ENCODE data around the gene NOTUM.
A peak's percentile ranks its signal among the peaks of the same experiment; 100 is the strongest.

NOTUM gene

DNA sequence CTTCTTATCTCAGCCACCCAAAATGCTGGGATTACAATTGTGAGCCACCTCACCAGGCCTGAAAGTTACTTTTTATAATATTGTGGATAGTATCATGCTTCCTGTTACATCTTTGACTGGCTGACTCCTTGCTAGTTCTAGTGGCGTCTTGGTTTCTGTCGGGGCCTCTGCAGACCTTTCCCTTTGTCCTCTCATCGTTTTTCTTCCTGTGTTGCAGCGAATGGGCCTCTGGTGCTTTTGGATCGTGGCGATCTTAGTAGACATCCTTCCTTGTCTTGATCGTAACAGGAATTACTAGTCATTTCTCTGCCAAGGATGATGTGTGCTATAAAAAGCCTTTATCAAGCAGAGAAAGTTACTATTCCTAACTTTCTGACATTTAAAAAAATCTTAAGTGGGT is 37.2 kb upstream of the NOTUM start:
- no peak overlapping the region for H3K4ac ChIP-seq (ENCODE audit: low read depth, low read length)
- no peak overlapping the region for H2BK5ac ChIP-seq (ENCODE audit: low read depth, low read length, poor library complexity)
- H2AFZ ChIP-seq (ENCODE audit: insufficient read depth, low read length, poor library complexity), result no peak overlapping the region
- no peak overlapping the region for H4K12ac ChIP-seq (ENCODE audit: low read depth, low read length)
- H3K9ac ChIP-seq (ENCODE audit: low read length), result no peak overlapping the region
- no peak overlapping the region for H2BK120ac ChIP-seq (ENCODE audit: insufficient read depth, low read length, poor library complexity)
- no peak overlapping the region for H3K23ac ChIP-seq (ENCODE audit: low read length)
- H3K36me3 ChIP-seq (ENCODE audit: control insufficient read depth in 1 of 2, insufficient read depth in 2 of 2, low read length in 2 of 2), result peaks cover 4 to 12% of the 10 kb centered on the region in 2 experiments
- no peak overlapping the region for H3K4me2 ChIP-seq (ENCODE audit: low read length)
- H3K18ac ChIP-seq (ENCODE audit: low read length), result no peak overlapping the region
- H3K4me1 ChIP-seq (ENCODE audit: control insufficient read depth in 1 of 2, insufficient read depth in 2 of 2, low read length in 2 of 2), result peaks cover 5 to 8% of the 10 kb centered on the region in 2 experiments
- no peak overlapping the region for H4K91ac ChIP-seq (ENCODE audit: low read depth, low read length)
- peaks cover 7% of the 10 kb centered on the region for H3K79me1 ChIP-seq (ENCODE audit: low read length)
- H3K27ac ChIP-seq (ENCODE audit: low read depth, low read length), result no peak overlapping the region
- H3K9me3 ChIP-seq (ENCODE audit: insufficient read depth, low read depth, low read length), result no peaks in the 10 kb centered on the region
- H3K79me2 ChIP-seq (ENCODE audit: control insufficient read depth, insufficient read depth, low read length, poor library complexity), result no peaks in the 10 kb centered on the region
- H2AK5ac ChIP-seq (ENCODE audit: low read length), result no peak overlapping the region
- H3K14ac ChIP-seq (ENCODE audit: low read length), result no peak overlapping the region
- no peak overlapping the region for H3K4me3 ChIP-seq (ENCODE audit: low read depth, low read length)
- H2BK12ac ChIP-seq (ENCODE audit: low read length), result no peak overlapping the region
- DNase-seq, result peak in 1 of 2 donors; percentile 19
- no peaks in the 10 kb centered on the region for H3K27me3 ChIP-seq (ENCODE audit: insufficient read depth, low read length)
- no CpG with 5 or more reads among the region's 7 CpGs for WGBS (ENCODE audit: extremely low coverage, insufficient coverage, insufficient read length)
- no peak overlapping the region for H4K8ac ChIP-seq (ENCODE audit: low read depth, low read length)

GRCh38 chr17:81996757-81997441 is 35.9 kb upstream of the NOTUM start:
- Histone ChIP-seq H2AK5ac (ENCODE audit: low read length) (no peak overlapping the region), H4K91ac (ENCODE audit: low read depth, low read length) (no peak overlapping the region), H3K18ac (ENCODE audit: low read length) (no peak overlapping the region), H3K27me3 (ENCODE audit: insufficient read depth, low read length) (no peaks in the 10 kb centered on the region), H2BK12ac (ENCODE audit: low read length) (no peak overlapping the region), H4K12ac (ENCODE audit: low read depth, low read length) (no peak overlapping the region), H3K4ac (ENCODE audit: low read depth, low read length) (no peak overlapping the region), H3K79me2 (ENCODE audit: control insufficient read depth, insufficient read depth, low read length, poor library complexity) (no peaks in the 10 kb centered on the region), H3K9ac (ENCODE audit: low read length) (no peak overlapping the region), H3K4me1 (ENCODE audit: control insufficient read depth in 1 of 2, insufficient read depth in 2 of 2, low read length in 2 of 2) (peaks cover 9 to 13% of the 10 kb centered on the region in 2 experiments), H2BK5ac (ENCODE audit: low read depth, low read length, poor library complexity) (no peak overlapping the region), H4K8ac (ENCODE audit: low read depth, low read length) (no peak overlapping the region), H2BK120ac (ENCODE audit: insufficient read depth, low read length, poor library complexity) (no peak overlapping the region), H3K23ac (ENCODE audit: low read length) (no peak overlapping the region), H3K9me3 (ENCODE audit: insufficient read depth, low read depth, low read length) (no peaks in the 10 kb centered on the region), H3K79me1 (ENCODE audit: low read length) (peaks cover 7% of the 10 kb centered on the region), H3K14ac (ENCODE audit: low read length) (no peak overlapping the region), H3K36me3 (ENCODE audit: control insufficient read depth in 1 of 2, insufficient read depth in 2 of 2, low read length in 2 of 2) (peaks cover 4 to 12% of the 10 kb centered on the region in 2 experiments), H3K27ac (ENCODE audit: low read depth, low read length) (no peak overlapping the region), H2AFZ (ENCODE audit: insufficient read depth, low read length, poor library complexity) (no peak overlapping the region), H3K4me3 (ENCODE audit: low read depth, low read length) (no peak overlapping the region), H3K4me2 (ENCODE audit: low read length) (no peak overlapping the region)
- peak in 1 of 2 donors; percentile 58 for DNase-seq
- no CpG with 5 or more reads among the region's 30 CpGs for WGBS (ENCODE audit: extremely low coverage, insufficient coverage, insufficient read length)

DNA sequence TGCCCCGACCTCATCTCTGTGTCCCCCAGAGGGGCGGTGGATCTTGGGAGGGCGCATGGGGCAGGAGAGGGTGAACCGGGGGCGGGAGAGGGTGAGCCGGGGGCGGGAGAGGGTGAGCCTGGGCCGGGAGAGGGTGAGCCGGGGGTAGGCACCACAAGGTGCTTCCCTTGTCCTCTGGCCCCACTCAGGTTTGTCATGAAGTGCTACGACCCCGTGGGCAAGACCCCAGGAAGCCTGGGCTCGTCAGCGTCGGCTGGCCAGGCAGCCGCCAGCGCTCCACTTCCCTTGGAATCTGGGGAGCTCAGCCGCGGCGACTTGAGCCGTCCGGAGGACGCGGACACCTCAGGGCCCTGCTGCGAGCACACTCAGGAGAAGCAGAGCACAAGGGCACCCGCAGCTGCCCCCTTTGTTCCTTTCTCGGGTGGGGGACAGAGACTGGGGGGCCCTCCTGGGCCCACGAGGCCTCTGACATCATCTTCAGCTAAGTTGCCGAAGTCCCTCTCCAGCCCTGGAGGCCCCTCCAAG is 35.3 kb upstream of the NOTUM start:
- peaks cover 8% of the 10 kb centered on the region for H3K79me1 ChIP-seq (ENCODE audit: low read length)
- H3K23ac ChIP-seq (ENCODE audit: low read length), result no peak overlapping the region
- H3K18ac ChIP-seq (ENCODE audit: low read length), result no peak overlapping the region
- no peak overlapping the region for H3K27ac ChIP-seq (ENCODE audit: low read depth, low read length)
- no peaks in the 10 kb centered on the region for H3K79me2 ChIP-seq (ENCODE audit: control insufficient read depth, insufficient read depth, low read length, poor library complexity)
- H2AK5ac ChIP-seq (ENCODE audit: low read length), result no peak overlapping the region
- no peak overlapping the region for H2BK5ac ChIP-seq (ENCODE audit: low read depth, low read length, poor library complexity)
- H3K14ac ChIP-seq (ENCODE audit: low read length), result no peak overlapping the region
- no peak overlapping the region for H2BK120ac ChIP-seq (ENCODE audit: insufficient read depth, low read length, poor library complexity)
- no peak overlapping the region for H2BK12ac ChIP-seq (ENCODE audit: low read length)
- peaks cover 4 to 12% of the 10 kb centered on the region in 2 experiments for H3K36me3 ChIP-seq (ENCODE audit: control insufficient read depth in 1 of 2, insufficient read depth in 2 of 2, low read length in 2 of 2)
- H3K27me3 ChIP-seq (ENCODE audit: insufficient read depth, low read length), result no peaks in the 10 kb centered on the region
- H2AFZ ChIP-seq (ENCODE audit: insufficient read depth, low read length, poor library complexity), result no peak overlapping the region
- H4K91ac ChIP-seq (ENCODE audit: low read depth, low read length), result no peak overlapping the region
- no peak overlapping the region for H4K12ac ChIP-seq (ENCODE audit: low read depth, low read length)
- H4K8ac ChIP-seq (ENCODE audit: low read depth, low read length), result no peak overlapping the region
- no CpG with 5 or more reads among the region's 28 CpGs for WGBS (ENCODE audit: extremely low coverage, insufficient coverage, insufficient read length)
- H3K4me3 ChIP-seq (ENCODE audit: low read depth, low read length), result no peak overlapping the region
- DNase-seq, result no peak
- peaks cover 15 to 19% of the 10 kb centered on the region in 2 experiments for H3K4me1 ChIP-seq (ENCODE audit: control insufficient read depth in 1 of 2, insufficient read depth in 2 of 2, low read length in 2 of 2)
- no peak overlapping the region for H3K9ac ChIP-seq (ENCODE audit: low read length)
- no peaks in the 10 kb centered on the region for H3K9me3 ChIP-seq (ENCODE audit: insufficient read depth, low read depth, low read length)
- H3K4me2 ChIP-seq (ENCODE audit: low read length), result no peak overlapping the region
- no peak overlapping the region for H3K4ac ChIP-seq (ENCODE audit: low read depth, low read length)

- Histone ChIP-seq H3K27me3 (ENCODE audit: insufficient read depth, low read length) (no peaks in the 10 kb centered on the region), H3K18ac (ENCODE audit: low read length) (no peak overlapping the region), H3K4me1 (ENCODE audit: control insufficient read depth in 1 of 2, insufficient read depth in 2 of 2, low read length in 2 of 2) (peaks cover 19 to 22% of the 10 kb centered on the region in 2 experiments), H4K8ac (ENCODE audit: low read depth, low read length) (no peak overlapping the region), H3K9me3 (ENCODE audit: insufficient read depth, low read depth, low read length) (peaks cover 2% of the 10 kb centered on the region), H3K27ac (ENCODE audit: low read depth, low read length) (no peak overlapping the region), H4K12ac (ENCODE audit: low read depth, low read length) (no peak overlapping the region), H3K23ac (ENCODE audit: low read length) (no peak overlapping the region), H3K4me3 (ENCODE audit: low read depth, low read length) (no peak overlapping the region), H3K14ac (ENCODE audit: low read length) (no peak overlapping the region), H3K9ac (ENCODE audit: low read length) (no peak overlapping the region), H4K91ac (ENCODE audit: low read depth, low read length) (peak overlapping the region; percentile 13), H2BK5ac (ENCODE audit: low read depth, low read length, poor library complexity) (no peak overlapping the region), H2BK120ac (ENCODE audit: insufficient read depth, low read length, poor library complexity) (no peak overlapping the region), H2AK5ac (ENCODE audit: low read length) (no peak overlapping the region), H3K79me2 (ENCODE audit: control insufficient read depth, insufficient read depth, low read length, poor library complexity) (no peaks in the 10 kb centered on the region), H3K79me1 (ENCODE audit: low read length) (peaks cover 10% of the 10 kb centered on the region), H2AFZ (ENCODE audit: insufficient read depth, low read length, poor library complexity) (no peak overlapping the region), H3K36me3 (ENCODE audit: control insufficient read depth in 1 of 2, insufficient read depth in 2 of 2, low read length in 2 of 2) (peaks cover 4 to 16% of the 10 kb centered on the region in 2 experiments), H3K4ac (ENCODE audit: low read depth, low read length) (no peak overlapping the region), H3K4me2 (ENCODE audit: low read length) (no peak overlapping the region), H2BK12ac (ENCODE audit: low read length) (no peak overlapping the region)
- no CpG with 5 or more reads among the region's 29 CpGs for WGBS (ENCODE audit: extremely low coverage, insufficient coverage, insufficient read length)
- DNase-seq, result no peak
These were observed 34.7 kb upstream of the NOTUM start for GRCh38 chr17:81995463-81996231.

Data from trophoblast cell (in vitro differentiated cells and primary cell).